ENCODE results near the gene SENP3.
A peak's percentile ranks its signal among the peaks of the same experiment; 100 is the strongest.

SENP3 gene

GRCh38 chr17:7561589-7562207, at the start of gene SENP3:
Gene SENP3 (plus strand): TSS chr17:7561919. CDS start chr17:7563077, 1,158 bp downstream.
- peak; percentile 78 to 93 for DNase-seq

- DNase-seq: no peak
These were observed 49.6 kb upstream of the SENP3 start for GRCh38 chr17:7512105-7512504.

- no peak for DNase-seq
These were observed 48.7 kb upstream of the SENP3 start for GRCh38 chr17:7512824-7513540.

GRCh38 chr17:7513850-7514419, 47.8 kb upstream of the SENP3 start:
- no peak for DNase-seq

- no peak for DNase-seq
These were observed 45.7 kb upstream of the SENP3 start for GRCh38 chr17:7515911-7516610.

GRCh38 chr17:7523033-7523432, 38.7 kb upstream of the SENP3 start:
- peak; percentile 15 to 18 for DNase-seq

DNA sequence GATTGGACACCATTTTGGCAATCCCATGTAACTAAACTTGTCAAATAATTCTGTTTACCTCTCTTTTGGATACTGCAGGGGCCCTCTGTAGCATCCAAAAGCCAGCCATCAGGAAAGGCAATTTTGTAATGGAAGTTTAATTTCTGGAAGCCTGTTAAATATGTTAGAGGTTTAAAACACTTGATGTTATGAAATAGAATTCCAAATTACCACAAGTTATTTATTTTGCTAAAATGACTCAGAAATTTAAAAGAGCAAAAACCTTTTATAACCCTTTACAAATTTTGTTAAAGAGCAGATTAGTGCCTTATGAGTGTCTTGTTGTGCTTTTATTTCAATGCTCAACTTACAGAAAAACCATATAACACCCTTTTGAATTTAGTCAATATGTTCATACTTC, 32.9 kb upstream of the SENP3 start:
- DNase-seq: no peak

GRCh38 chr17:7530023-7530900, 31.5 kb upstream of the SENP3 start:
- DNase-seq: no peak

DNA sequence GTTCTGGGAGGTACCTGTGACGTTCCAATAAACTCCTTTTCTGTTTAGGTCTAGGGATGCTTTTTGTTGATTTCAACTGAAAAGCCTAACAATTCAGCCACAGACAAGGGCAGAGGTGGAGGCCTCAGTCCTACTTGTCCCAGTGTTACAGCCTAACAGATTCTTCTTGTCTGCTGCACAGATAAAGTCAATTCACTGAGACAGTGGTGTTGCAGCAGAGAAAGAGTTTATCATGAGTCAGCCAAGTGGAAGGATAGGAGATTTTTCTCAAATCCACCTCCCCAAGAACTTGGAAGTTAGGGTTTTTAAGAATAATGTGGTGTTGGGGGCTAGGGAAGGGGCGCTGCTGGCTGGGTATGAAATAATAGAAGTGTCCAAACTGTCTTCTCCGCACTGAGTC, 23.7 kb upstream of the SENP3 start:
- no peak for DNase-seq

DNA sequence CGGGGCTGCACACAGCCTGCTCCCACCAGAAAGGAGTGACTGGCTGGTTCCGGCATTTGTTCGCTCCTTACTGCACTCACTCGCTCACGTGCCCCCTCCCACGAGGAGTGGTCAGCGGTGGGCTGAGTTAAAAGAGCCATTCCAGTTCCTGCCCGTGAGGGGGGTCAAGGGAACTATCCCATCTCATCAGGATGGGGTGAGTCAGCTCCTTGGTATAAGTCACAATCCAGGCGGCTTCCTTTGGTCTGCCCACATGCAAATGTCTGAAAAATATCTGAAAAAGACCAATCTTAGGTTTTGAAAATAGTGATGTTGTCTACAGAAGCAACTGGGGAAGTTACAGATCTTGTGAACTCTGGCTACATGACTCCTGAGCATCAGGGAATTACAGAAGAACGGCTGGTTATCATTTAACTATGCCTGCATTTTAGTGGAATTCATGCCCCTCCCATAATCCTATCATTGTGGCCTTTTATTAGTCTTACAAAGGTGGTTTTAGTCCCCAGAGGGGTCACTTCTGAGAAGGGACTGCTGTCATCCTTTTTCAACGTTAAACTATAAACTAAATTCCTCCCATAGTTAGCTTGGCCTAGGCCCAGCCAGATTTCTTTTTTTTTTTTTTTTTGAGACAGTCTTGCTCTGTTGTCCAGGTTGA, 22.7 kb upstream of the SENP3 start:
- DNase-seq: no peak

GRCh38 chr17:7541074-7541621, 20.6 kb upstream of the SENP3 start:
- no peak for DNase-seq

GRCh38 chr17:7544911-7545310, 16.8 kb upstream of the SENP3 start:
- no peak for DNase-seq

GRCh38 chr17:7548585-7549400, 12.9 kb upstream of the SENP3 start, which contains the start of gene TNFSF12:
Gene TNFSF12 (plus strand): TSS chr17:7549058. CDS start chr17:7549154, 96 bp downstream.
- DNase-seq: no peak

DNA sequence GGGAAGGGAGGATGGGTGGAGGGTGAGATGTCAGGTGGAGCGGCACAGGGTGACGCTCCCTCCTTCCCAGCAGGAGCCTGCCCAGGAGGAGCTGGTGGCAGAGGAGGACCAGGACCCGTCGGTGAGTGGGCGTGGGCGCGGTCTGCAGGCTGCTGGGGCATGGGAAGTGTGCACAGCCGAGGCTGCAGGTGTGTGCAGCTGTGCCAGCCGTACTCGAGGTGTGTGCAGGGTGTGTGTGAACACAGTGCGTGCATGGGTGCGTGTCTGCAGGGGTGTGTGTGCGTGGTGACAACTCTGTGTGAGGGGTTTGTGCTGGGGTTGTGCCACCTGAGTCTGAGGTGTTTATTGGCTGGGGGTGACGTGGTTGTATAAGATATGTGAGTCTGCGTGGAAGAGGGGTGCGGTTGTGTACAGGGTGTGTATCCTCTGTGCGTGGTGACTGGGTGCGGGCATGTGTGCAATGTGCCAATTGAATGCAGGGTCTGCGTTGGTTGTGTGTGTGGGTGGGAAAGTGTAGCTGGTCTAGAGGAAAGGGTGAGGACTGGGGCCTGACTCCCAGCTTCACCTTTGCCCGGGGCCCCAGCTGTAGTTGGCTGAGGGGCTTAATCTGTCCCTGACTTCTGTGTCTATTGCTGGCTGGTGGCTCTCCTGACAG, 12.2 kb upstream of the SENP3 start:
- DNase-seq: no peak

- no peak for DNase-seq
These were observed 11.4 kb upstream of the SENP3 start for GRCh38 chr17:7550344-7550743.

DNA sequence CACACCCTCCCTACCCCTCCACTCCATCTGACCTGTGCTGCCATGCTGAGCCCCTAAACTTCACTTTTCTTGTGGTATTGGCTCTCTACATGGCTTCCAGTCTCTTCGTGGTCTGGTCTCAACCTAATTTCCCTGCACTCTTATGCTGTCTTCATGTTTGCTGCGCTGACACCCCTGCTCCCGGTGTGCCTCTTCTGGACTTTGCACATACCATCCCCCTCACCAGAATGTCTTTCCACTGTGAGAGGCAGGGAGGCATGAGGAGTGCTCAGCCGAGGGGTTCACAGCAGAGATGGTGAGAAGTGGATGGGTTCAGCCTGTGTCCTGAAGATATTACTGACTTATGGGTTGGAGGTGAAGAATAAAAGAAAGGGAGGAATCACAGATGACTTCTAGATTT, 10.3 kb upstream of the SENP3 start:
- DNase-seq: no peak

DNA sequence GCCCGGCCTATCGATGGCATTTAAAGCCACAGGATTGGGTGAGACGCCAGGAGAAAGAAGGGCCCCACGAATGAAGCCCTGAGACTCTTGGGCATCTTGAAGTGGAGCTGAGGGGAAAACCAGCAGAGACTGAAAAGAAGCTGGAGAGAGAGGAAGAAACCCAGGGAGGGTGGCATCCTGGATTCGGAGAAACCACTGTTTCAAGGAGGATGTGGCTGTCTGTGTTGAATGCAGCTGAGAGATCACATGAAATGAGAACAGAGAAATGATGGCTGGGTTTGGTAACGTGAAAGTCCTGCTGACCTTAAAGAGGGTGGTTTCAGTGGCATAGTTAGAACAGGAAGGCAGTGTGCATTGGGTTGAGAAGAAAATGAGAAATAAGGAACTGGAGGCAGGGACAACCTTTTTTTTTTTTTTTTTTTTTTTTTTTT, 9.1 kb upstream of the SENP3 start:
- no peak for DNase-seq

DNA sequence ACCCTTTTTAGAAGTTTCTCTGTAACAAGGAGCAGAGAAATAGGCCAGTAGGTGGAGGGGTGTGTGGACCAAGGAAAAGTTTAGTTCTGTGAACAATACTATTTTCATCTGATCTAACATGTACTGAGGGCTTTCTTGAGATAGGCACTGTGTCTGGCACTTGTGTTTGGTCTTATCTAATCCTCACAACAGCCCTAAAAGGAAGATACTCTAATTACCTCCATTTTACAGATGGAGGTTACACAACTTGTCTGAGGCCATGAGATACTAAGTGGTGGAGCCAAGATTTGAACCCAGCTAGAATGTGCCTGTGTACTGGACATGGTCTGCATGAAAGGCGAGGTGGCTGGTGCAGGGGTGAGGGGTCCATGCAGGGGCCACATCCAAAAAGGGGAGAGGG, 8.4 kb upstream of the SENP3 start:
- no peak for DNase-seq

DNA sequence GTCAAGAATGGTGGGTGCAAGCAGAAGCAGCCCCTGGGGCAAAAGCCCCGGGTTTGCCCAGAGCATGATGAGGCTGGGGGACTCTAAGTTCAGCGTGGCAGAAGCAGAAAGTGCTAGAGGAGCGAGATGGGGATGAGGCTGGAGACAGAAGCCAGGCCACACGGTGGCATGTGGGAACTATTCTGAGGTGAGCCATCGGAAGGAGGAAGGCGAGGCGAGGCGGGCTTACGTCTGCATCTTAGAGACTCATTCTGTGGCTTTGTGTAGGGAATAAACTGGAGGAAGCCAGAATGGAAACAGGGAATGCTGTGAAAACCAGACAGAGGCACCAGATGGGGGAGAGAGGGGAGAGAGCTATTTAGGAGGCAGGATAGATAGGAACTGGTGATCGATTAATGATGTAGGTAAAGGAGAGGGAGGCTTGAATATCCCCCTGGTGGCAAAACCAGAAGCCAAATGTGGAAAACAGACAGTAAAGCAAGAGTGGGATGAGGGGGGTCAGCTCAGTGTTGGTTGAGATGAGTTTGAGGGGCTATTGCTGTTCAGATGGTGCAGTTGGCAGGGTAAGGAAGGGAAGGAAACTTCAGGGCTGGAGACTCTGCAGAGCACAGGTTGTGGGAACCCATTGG, 6.3 kb upstream of the SENP3 start:
- no peak for DNase-seq

DNA sequence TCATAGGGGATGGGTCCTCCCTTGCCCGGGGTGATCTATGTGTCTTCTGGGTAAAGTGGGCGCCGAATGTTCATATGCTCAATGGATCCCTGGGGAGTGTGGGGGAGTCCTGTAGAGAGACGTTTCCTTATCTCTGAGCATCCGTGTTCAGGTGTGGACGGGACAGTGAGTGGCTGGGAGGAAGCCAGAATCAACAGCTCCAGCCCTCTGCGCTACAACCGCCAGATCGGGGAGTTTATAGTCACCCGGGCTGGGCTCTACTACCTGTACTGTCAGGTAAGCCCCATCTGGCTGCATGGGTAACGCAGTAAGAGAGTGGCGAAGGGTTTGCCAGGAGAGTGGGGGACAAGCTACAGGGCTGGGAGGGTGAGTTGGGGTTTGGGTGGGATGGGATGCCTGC, 5.1 kb upstream of the SENP3 start:
- DNase-seq: no peak
